Stomach (tissue), 9 donors: ENCODE results near the gene GRAMD1A. TPM values are rescaled to one million over a fixed set of nuclear protein-coding genes. Genes with fewer than 3 reads are reported as not detected.

Source experiments
- DNase-seq, 2 donors: peaks; one replicate each; pipeline versions ENCODE4 v3.0.0 to v3.0.0-alpha.2; 2013 to 2019
- H3K27ac ChIP-seq, 5 donors: fragments of 200-600 bp in 4 of 5; sonication (generic) in 4 of 5; one replicate each; pipeline ENCODE4 v1.5.1; 2013 to 2019; ENCODE audit warnings: mild to moderate bottlenecking in 1 of 5, moderate library complexity in 1 of 5
- H3K27me3 ChIP-seq, 3 donors: fragments of 200-600 bp; sonication (generic); one replicate each; pipeline ENCODE4 v1.5.1; 2017 to 2019; ENCODE audit warnings: mixed run types in 1 of 3
- H3K36me3 ChIP-seq, 4 donors: fragments of 200-600 bp; sonication (generic); 1 replicate in 3 of 4; 2 replicates in 1 of 4; pipeline ENCODE4 v1.5.1; 2016 to 2019
- H3K4me1 ChIP-seq, 4 donors: fragments of 200-600 bp; sonication (generic); one replicate each; pipeline ENCODE4 v1.5.1; 2016 to 2019
- H3K4me3 ChIP-seq, 4 donors: fragments of 200-600 bp; sonication (generic) in 3 of 4; one replicate each; pipeline ENCODE4 v1.5.1; 2016 to 2019; ENCODE audit warnings: mild to moderate bottlenecking in 1 of 4
- H3K9me3 ChIP-seq, 4 donors: fragments of 200-600 bp; sonication (generic); one replicate each; pipeline ENCODE4 v1.5.1; 2016 to 2019
- EP300 ChIP-seq: sonication (generic); formaldehyde crosslinking; IDR thresholded peaks from one replicate; pipeline ENCODE4 v1.6.1; 2017; ENCODE audit warnings: antibody characterized with exemption
- POLR2A ChIP-seq, 4 donors: fragments of 450-650 bp; IDR thresholded peaks; one replicate each; pipeline ENCODE4 v1.6.1; 2016; ENCODE audit warnings: antibody characterized with exemption in 4 of 4, control low read depth in 2 of 4, mild to moderate bottlenecking in 1 of 4, moderate library complexity in 1 of 4
- POLR2AphosphoS5 ChIP-seq, 3 donors: sonication (generic); formaldehyde crosslinking; IDR thresholded peaks; one replicate each; pipeline ENCODE4 v1.6.1; 2016; ENCODE audit warnings: antibody characterized with exemption in 3 of 3
- WGBS, 5 donors: extraction: QIAGEN DNeasy Blood & Tissue Kit in 3 of 5; methylation state at CpG; one replicate each; pipeline versions ENCODE4 v1.1.5 to v1.1.7; 2013 to 2018; 5-methylcytosine and 5-hydroxymethylcytosine counted together
- intact Hi-C: fragments of 100-400 bp; cut with DNase I; formaldehyde crosslinking; loops from one replicate; pipeline ENCODE4 v1.15.1; 2023; ENCODE audit warnings: low total_unique reads
- polyA plus RNA-seq, 3 donors: library from polyadenylated mRNA; stranded (reverse); fragments of 200-250 nt; gene quantifications; one replicate each; pipeline ENCODE4 v1.2.3, GENCODE V29; 2013
- total RNA-seq, 5 donors: library from RNA; depleted of rRNA; stranded (reverse); fragments of >200 nt; gene quantifications; one replicate each; pipeline versions ENCODE4 v1.1.0 to v1.2.3, GENCODE V29; 2014 to 2016
- TF ChIP-seq, protein P1 (sequence below), 7 experiments: fragments of 450-650 bp in 4 of 7; fragments of 200-600 bp in 3 of 7; sonication (generic) in 3 of 7; IDR thresholded peaks; one replicate each; pipeline ENCODE4 v1.5.1; 2016 to 2019; ENCODE audit warnings: antibody characterized with exemption in 7 of 7, control low read depth in 2 of 7, mild to moderate bottlenecking in 1 of 7
- donor health status: healthy with polysubstance abuse.
- donor health status: Bipolar disorder and iron deficiency.
- donor health status: healthy.

GRAMD1A gene
- total and polyA plus RNA-seq, 8 donors = 29.8 to 74.1 (median 45.1) TPM

GRCh38 chr19:35065574-35065973 lies 65.5 kb downstream of the GRAMD1A start:
- Histone ChIP-seq H3K27me3 (no peaks in the 10 kb centered on the region), H3K4me3 (no peak overlapping the region), H3K27ac (no peak overlapping the region), H3K4me1 (peaks cover 0 to 5% (median 2%) of the 10 kb centered on the region in 4 donors), H3K36me3 (no peaks in the 10 kb centered on the region), H3K9me3 (peaks cover 0 to 6% (median 5%) of the 10 kb centered on the region in 4 donors)
- TF ChIP-seq, protein P1, sequence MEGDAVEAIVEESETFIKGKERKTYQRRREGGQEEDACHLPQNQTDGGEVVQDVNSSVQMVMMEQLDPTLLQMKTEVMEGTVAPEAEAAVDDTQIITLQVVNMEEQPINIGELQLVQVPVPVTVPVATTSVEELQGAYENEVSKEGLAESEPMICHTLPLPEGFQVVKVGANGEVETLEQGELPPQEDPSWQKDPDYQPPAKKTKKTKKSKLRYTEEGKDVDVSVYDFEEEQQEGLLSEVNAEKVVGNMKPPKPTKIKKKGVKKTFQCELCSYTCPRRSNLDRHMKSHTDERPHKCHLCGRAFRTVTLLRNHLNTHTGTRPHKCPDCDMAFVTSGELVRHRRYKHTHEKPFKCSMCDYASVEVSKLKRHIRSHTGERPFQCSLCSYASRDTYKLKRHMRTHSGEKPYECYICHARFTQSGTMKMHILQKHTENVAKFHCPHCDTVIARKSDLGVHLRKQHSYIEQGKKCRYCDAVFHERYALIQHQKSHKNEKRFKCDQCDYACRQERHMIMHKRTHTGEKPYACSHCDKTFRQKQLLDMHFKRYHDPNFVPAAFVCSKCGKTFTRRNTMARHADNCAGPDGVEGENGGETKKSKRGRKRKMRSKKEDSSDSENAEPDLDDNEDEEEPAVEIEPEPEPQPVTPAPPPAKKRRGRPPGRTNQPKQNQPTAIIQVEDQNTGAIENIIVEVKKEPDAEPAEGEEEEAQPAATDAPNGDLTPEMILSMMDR (IDR thresholded peaks at IDR 0.05) = no peak
- no peak for TF ChIP-seq EP300
- TF ChIP-seq POLR2AphosphoS5 (IDR thresholded peaks at IDR 0.05) = no peak
- TF ChIP-seq POLR2A (IDR thresholded peaks at IDR 0.05) = no peak
- no peak for DNase-seq
- 84 to 89% (median 85%) methylated on average over 7 to 10 of the region's 10 CpGs for WGBS, 5 donors
- intact Hi-C loops = no loop called here

GRCh38 chr19:35066121-35066520 lies 66.0 kb downstream of the GRAMD1A start:
- TF ChIP-seq POLR2AphosphoS5 (IDR thresholded peaks at IDR 0.05) (no peak), EP300 (no peak), POLR2A (IDR thresholded peaks at IDR 0.05) (no peak)
- TF ChIP-seq, protein P1 (IDR thresholded peaks at IDR 0.05) = no peak
- Histone ChIP-seq H3K4me1 (peaks cover 0 to 5% (median 2%) of the 10 kb centered on the region in 4 donors), H3K36me3 (no peaks in the 10 kb centered on the region), H3K9me3 (peaks cover 0 to 9% (median 7%) of the 10 kb centered on the region in 4 donors), H3K4me3 (no peak overlapping the region), H3K27ac (no peak overlapping the region), H3K27me3 (no peaks in the 10 kb centered on the region)
- intact Hi-C loops = no loop called here
- WGBS, 5 donors = 87 to 95% (median 92%) methylated on average over 5 to 15 of the region's 15 CpGs
- no peak for DNase-seq

DNA sequence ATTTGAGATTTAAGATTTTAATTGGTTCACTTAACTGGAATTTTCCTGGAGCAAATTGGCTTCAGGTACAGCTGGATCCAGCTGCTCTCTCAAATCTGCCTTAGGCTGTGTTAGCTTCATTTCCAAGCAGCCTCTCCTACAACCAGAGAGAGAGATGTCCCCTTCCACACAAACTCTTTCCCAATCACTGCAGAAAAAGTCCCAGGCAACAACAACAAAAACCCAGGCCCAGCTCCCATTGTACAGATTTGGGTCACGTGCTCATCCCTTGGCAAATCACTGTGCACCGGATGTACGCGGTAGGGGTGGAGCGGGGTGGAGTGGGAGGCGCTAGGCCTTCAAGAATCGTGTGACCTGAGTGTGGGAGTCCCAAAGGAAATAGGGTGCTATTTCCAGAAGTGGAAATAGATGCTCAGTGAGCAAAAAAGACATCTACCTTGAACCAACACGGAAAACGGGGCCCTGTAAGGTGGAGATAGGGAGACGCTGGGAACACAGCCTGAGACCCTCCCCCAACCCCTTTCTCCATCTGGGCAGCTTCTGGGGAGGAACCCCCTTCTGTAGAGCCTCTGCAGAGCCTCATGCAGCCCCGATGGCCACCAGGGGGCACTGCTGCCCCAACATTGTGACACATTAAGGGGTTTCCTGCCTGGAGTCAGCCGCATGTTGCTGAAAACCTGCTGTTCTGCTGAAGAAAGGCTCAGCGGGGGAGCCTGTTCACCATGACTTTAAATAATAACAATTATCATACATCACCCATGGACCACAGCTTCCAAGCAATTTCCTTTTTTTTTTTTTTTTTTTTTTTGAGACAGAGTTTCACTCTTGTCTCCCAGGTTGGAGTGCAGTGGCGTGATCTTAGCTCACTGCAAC lies 66.8 kb downstream of the GRAMD1A start:
- TF ChIP-seq POLR2A (IDR thresholded peaks at IDR 0.05) (no peak), POLR2AphosphoS5 (IDR thresholded peaks at IDR 0.05) (peak in 1 of 3 donors; percentile 18), EP300 (no peak)
- TF ChIP-seq, protein P1 (IDR thresholded peaks at IDR 0.05) = peak in 5 of 7 experiments; percentile 75 to 92 (median 90)
- Histone ChIP-seq H3K27ac (no peak overlapping the region), H3K27me3 (no peaks in the 10 kb centered on the region), H3K36me3 (no peaks in the 10 kb centered on the region), H3K4me3 (no peak overlapping the region), H3K9me3 (peaks cover 0 to 9% (median 7%) of the 10 kb centered on the region in 4 donors), H3K4me1 (peaks cover 0 to 5% (median 2%) of the 10 kb centered on the region in 4 donors)
- WGBS, 5 donors = 10 to 19% (median 15%) methylated on average over 12 to 14 of the region's 14 CpGs
- intact Hi-C loops = no loop called here
- peak; percentile 91 to 95 for DNase-seq

GRCh38 chr19:35068941-35069634 lies 69.0 kb downstream of the GRAMD1A start:
- TF ChIP-seq, protein P1 (IDR thresholded peaks at IDR 0.05) = no peak
- TF ChIP-seq POLR2AphosphoS5 (IDR thresholded peaks at IDR 0.05) (no peak), POLR2A (IDR thresholded peaks at IDR 0.05) (no peak), EP300 (no peak)
- DNase-seq = no peak
- peaks cover 0 to 5% (median 2%) of the 10 kb centered on the region in 4 donors for H3K4me1 ChIP-seq
- no peak overlapping the region for H3K4me3 ChIP-seq
- no peaks in the 10 kb centered on the region for H3K36me3 ChIP-seq
- H3K9me3 ChIP-seq = peaks cover 0 to 9% (median 7%) of the 10 kb centered on the region in 4 donors
- no peak overlapping the region for H3K27ac ChIP-seq
- 74 to 83% (median 76%) methylated on average over 10 of the region's 10 CpGs for WGBS, 5 donors
- intact Hi-C loops = no loop called here
- no peaks in the 10 kb centered on the region for H3K27me3 ChIP-seq
